GM12878 (cell line): ENCODE data around the gene FRAS1. TPM values are rescaled to one million over a fixed set of nuclear protein-coding genes. Genes with fewer than 3 reads are reported as not detected.
A peak's percentile ranks its signal among the peaks of the same experiment; 100 is the strongest.

Source experiments
- ATF3 ChIP-seq: IDR thresholded peaks from 2 replicates; pipeline ENCODE4 v1.6.1; 2011; ENCODE audit warnings: low read depth, mild to moderate bottlenecking, low read length, moderate library complexity, borderline replicate concordance; ENCODE audit errors: extremely low read depth
- ATF7 ChIP-seq: fragments of 450-650 bp; IDR thresholded peaks from 2 replicates; pipeline ENCODE4 v1.6.1; 2016; ENCODE audit warnings: low read depth, mild to moderate bottlenecking
- BCL11A ChIP-seq: IDR thresholded peaks from 2 replicates; pipeline ENCODE4 v1.6.1; 2011; ENCODE audit warnings: low read depth, low read length
- E4F1 ChIP-seq: fragments of 450-650 bp; IDR thresholded peaks from 2 replicates; pipeline ENCODE4 v1.6.1; 2018; ENCODE audit warnings: borderline replicate concordance, mild to moderate bottlenecking; ENCODE audit not compliant: partially characterized antibody
- ESRRA ChIP-seq: IDR thresholded peaks from 2 replicates; pipeline ENCODE4 v1.6.1; 2012; ENCODE audit warnings: mild to moderate bottlenecking, low read length, improper control_type of control experiment
- ETV6 ChIP-seq, 2 experiments: fragments of 450-650 bp in 1 of 2; IDR thresholded peaks in 1 of 2; conservative IDR thresholded peaks in 1 of 2; 2 replicates each; pipeline ENCODE4 v1.6.1; 2014; ENCODE audit warnings: antibody characterized with exemption in 1 of 2, borderline replicate concordance in 1 of 2, low read depth in 1 of 2, mild to moderate bottlenecking in 1 of 2, moderate library complexity in 1 of 2
- HSF1 ChIP-seq: fragments of 150-350 bp; IDR thresholded peaks from 2 replicates; pipeline ENCODE4 v1.6.1; 2014; ENCODE audit warnings: mild to moderate bottlenecking, low read depth, low read length
- MAX ChIP-seq: IDR thresholded peaks from 2 replicates; pipeline ENCODE4 v1.6.1; 2012; ENCODE audit warnings: low read depth, low read length, improper control_type of control experiment
- MTA2 ChIP-seq: fragments of 450-650 bp; IDR thresholded peaks from 2 replicates; pipeline ENCODE4 v1.6.1; 2016; ENCODE audit warnings: low read depth, mild to moderate bottlenecking, moderate library complexity
- NBN ChIP-seq: fragments of 450-650 bp; IDR thresholded peaks from 2 replicates; pipeline ENCODE4 v1.6.1; 2016
- PBX3 ChIP-seq: IDR thresholded peaks from 2 replicates; pipeline ENCODE4 v1.6.1; 2011; ENCODE audit warnings: mild to moderate bottlenecking, low read depth, low read length, moderate library complexity; ENCODE audit not compliant: insufficient replicate concordance
- RAD51 ChIP-seq: fragments of 450-650 bp; IDR thresholded peaks from 2 replicates; pipeline ENCODE4 v1.6.1; 2016; ENCODE audit warnings: moderate library complexity, mild to moderate bottlenecking, inconsistent platforms
- RCOR1 ChIP-seq: conservative IDR thresholded peaks from 2 replicates; pipeline ENCODE4 v1.6.1; 2012; ENCODE audit warnings: low read depth, low read length, improper control_type of control experiment
- RELA ChIP-seq: fragments of 450-650 bp; IDR thresholded peaks from 2 replicates; pipeline ENCODE4 v1.8.0; 2014; ENCODE audit warnings: borderline replicate concordance; ENCODE audit not compliant: partially characterized antibody
- RFX5 ChIP-seq: IDR thresholded peaks from 2 replicates; pipeline ENCODE4 v1.6.1; 2011; ENCODE audit warnings: low read depth, low read length, improper control_type of control experiment
- RUNX3 ChIP-seq: IDR thresholded peaks from 2 replicates; pipeline ENCODE4 v1.6.1; 2012; ENCODE audit warnings: low read length, inconsistent platforms
- SMARCA5 ChIP-seq: fragments of 450-650 bp; IDR thresholded peaks from 2 replicates; pipeline ENCODE4 v1.6.1; 2017; ENCODE audit warnings: mild to moderate bottlenecking
- TARDBP ChIP-seq: IDR thresholded peaks from 2 replicates; pipeline ENCODE4 v1.6.1; 2016; ENCODE audit warnings: borderline replicate concordance
- YBX1 ChIP-seq: fragments of 450-650 bp; IDR thresholded peaks from 2 replicates; pipeline ENCODE4 v1.6.1; 2016; ENCODE audit warnings: antibody characterized with exemption
- ZNF384 ChIP-seq: IDR thresholded peaks from 2 replicates; pipeline ENCODE4 v1.6.1; 2012; ENCODE audit warnings: low read depth, mild to moderate bottlenecking, low read length, improper control_type of control experiment, borderline replicate concordance
- ZNF592 ChIP-seq: fragments of 450-650 bp; IDR thresholded peaks from 2 replicates; pipeline ENCODE4 v1.6.1; 2017; ENCODE audit warnings: mild to moderate bottlenecking, moderate library complexity
- polyA plus RNA-seq, 11 experiments: library from polyadenylated mRNA; depleted of rRNA in 4 of 11; unstranded in 6 of 11; stranded (reverse) in 5 of 11; fragments of >200 nt; fragmentation: Nextera tagmentation in 4 of 11; fragmentation: Illumina TruSeq in 1 of 11; extraction: Ambion mirVana in 4 of 11; extraction: Trizol in 1 of 11; gene quantifications; 1 replicate in 1 of 11; 2 replicates in 10 of 11; pipeline versions ENCODE4 v1.2.1 to v1.2.3, GENCODE V29; 2011 to 2016; ENCODE audit warnings: inconsistent platforms in 2 of 11, missing spikeins in 2 of 11, low read depth in 1 of 11
- total RNA-seq, 4 experiments: library from RNA; depleted of rRNA in 3 of 4; stranded (reverse); fragments of >200 nt in 3 of 4; fragmentation: Illumina TruSeq in 1 of 4; extraction: Trizol in 1 of 4; gene quantifications; 2 replicates each; pipeline versions ENCODE4 v1.2.1 to v1.2.3, GENCODE V29; 2013 to 2021

The FRAS1 gene
- total and polyA plus RNA-seq, 10 of the 15 experiments (the other 5 are each of a cell fraction or from before 2014, with no cell fraction given), result 0.08 to 11.7 (median 0.20) TPM

GRCh38 chr4:78566834-78567499 lies 509.8 kb downstream of the FRAS1 start (continued):
- TF ChIP-seq ESRRA (no peak), RFX5 (no peak), SMARCA5 (peak; percentile 62; the same call in 1 of the 2 replicates), YBX1 (no peak), RCOR1 (no peak), ATF3 (no peak), ZNF592 (no peak), MAX (no peak), HSF1 (no peak), MTA2 (peak; percentile 54), ETV6 (conservative IDR thresholded peaks at IDR 0.05 in 1 of 2, IDR thresholded peaks at IDR 0.05 in 1 of 2; ENCODE audit: borderline replicate concordance in 1 of 2, low read depth in 1 of 2) (no peak), NBN (0 out of 2 replicates have a peak, but pooled peaks have one; percentile 57), ATF7 (no peak; the same call in 1 of the 2 replicates), RELA (no peak), ZNF384 (no peak), BCL11A (no peak), RUNX3 (peak; percentile 59), E4F1 (no peak), TARDBP (no peak), RAD51 (no peak), PBX3 (no peak)
